HL-60 (cell line): ENCODE measurements around the gene MBLAC1. TPM values are rescaled to one million over a fixed set of nuclear protein-coding genes. Genes with fewer than 3 reads are reported as not detected.

Source experiments
- DNase-seq, 2 experiments: peaks; one replicate each; pipeline ENCODE4 v3.0.0-alpha.2; 2010 to 2020; ENCODE audit warnings: low read depth in 1 of 2, low spot score in 1 of 2
- H3K27ac ChIP-seq: fragments of 250-450 bp; sonication (Bioruptor Pico); replicated peaks from 2 replicates; pipeline ENCODE4 v1.5.1; 2020; ENCODE audit warnings: mild to moderate bottlenecking, moderate library complexity
- H3K27me3 ChIP-seq: fragments of 250-450 bp; sonication (Bioruptor Pico); 2 replicates; pipeline ENCODE4 v1.5.1; 2021; ENCODE audit warnings: mild to moderate bottlenecking, moderate library complexity; ENCODE audit not compliant: insufficient read depth, poor library complexity, severe bottlenecking
- H3K4me3 ChIP-seq: replicated peaks from 2 replicates; pipeline ENCODE4 v1.5.1; 2011; ENCODE audit warnings: mild to moderate bottlenecking, control low read depth, low read length; ENCODE audit not compliant: insufficient read depth
- GABPA ChIP-seq: IDR thresholded peaks from 2 replicates; pipeline ENCODE4 v1.6.1; 2012; ENCODE audit warnings: low read depth
- POLR2AphosphoS5 ChIP-seq: IDR thresholded peaks from 2 replicates; pipeline ENCODE4 v1.6.1; 2012; ENCODE audit warnings: low read depth
- REST ChIP-seq: IDR thresholded peaks from 2 replicates; pipeline ENCODE4 v1.6.1; 2012; ENCODE audit warnings: low read depth; ENCODE audit not compliant: insufficient replicate concordance
- SPI1 ChIP-seq: IDR thresholded peaks from 2 replicates; pipeline ENCODE4 v1.6.1; 2012; ENCODE audit warnings: low read depth, mild to moderate bottlenecking, borderline replicate concordance
- microRNA-seq: library from miRNA; unstranded; fragments of <30 nt; microRNA quantifications from one replicate; pipeline ENCODE4, GENCODE V29; 2018
- TF ChIP-seq, protein P1 (sequence below): IDR thresholded peaks from one replicate; pipeline ENCODE4 v1.5.1; 2011; ENCODE audit warnings: low read length, control low read depth, inconsistent platforms; ENCODE audit not compliant: insufficient read depth

The MBLAC1 gene

GRCh38 chr7:100176096-100177044, 49.6 kb downstream of the MBLAC1 start:
- no peak overlapping the region; the same call in 1 of the 2 replicates for H3K27ac ChIP-seq
- TF ChIP-seq GABPA (no peak), REST (no peak), POLR2AphosphoS5 (no peak), SPI1 (no peak)
- TF ChIP-seq, protein P1, sequence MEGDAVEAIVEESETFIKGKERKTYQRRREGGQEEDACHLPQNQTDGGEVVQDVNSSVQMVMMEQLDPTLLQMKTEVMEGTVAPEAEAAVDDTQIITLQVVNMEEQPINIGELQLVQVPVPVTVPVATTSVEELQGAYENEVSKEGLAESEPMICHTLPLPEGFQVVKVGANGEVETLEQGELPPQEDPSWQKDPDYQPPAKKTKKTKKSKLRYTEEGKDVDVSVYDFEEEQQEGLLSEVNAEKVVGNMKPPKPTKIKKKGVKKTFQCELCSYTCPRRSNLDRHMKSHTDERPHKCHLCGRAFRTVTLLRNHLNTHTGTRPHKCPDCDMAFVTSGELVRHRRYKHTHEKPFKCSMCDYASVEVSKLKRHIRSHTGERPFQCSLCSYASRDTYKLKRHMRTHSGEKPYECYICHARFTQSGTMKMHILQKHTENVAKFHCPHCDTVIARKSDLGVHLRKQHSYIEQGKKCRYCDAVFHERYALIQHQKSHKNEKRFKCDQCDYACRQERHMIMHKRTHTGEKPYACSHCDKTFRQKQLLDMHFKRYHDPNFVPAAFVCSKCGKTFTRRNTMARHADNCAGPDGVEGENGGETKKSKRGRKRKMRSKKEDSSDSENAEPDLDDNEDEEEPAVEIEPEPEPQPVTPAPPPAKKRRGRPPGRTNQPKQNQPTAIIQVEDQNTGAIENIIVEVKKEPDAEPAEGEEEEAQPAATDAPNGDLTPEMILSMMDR: no peak
- peaks cover 5% of the 10 kb centered on the region for H3K27me3 ChIP-seq
- peak in 1 of 2 experiments; percentile 18 for DNase-seq
- H3K4me3 ChIP-seq: peak overlapping the region; percentile 53

DNA sequence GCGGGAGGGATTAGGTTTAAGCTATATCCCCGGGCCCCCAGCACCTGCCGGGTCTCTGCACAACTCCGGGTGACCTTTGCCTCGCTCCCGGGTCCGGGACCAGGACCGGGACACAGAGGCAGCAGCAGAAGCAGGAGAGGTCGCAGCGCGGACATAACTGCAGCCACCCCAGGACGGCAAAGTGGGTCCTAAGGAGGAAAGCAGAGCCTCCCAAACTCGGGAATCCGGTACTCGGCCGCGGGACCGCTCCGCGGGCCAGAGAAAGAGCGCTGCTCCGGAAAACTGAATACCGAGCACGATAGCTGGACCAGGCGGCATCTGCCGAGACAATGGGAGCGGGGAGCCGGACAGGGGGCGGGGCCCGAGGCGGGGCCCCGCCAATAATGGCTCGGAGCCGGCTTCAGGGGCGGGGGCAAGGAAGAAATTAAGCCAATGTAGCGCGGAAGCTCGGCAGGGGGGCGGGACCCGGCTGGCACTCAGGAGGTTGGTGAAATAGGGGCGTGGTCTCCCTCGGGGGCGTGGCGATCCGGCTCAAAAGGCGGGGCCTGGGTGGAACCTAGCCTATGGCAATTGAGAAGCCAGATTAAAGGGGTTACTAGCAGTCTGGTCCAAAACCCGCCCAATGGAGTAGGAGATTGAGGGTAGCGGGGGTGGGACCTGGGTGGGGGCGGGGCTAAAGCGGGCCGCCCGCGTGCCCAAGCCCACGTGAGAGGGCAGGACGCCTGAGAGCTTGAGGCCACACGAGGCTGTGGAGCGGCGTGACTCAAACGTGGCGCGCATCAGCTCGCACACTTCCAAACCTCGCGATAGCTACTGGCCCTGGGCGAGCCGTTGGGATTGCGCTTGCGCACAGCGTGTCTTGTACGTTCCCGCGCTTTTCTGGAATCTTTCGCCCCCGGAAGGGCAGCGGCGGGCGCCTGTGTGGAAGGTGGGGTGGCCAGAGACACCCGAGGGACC, 50.6 kb downstream of the MBLAC1 start, which contains the start of the genes GPC2 and STAG3:
TSS of gene GPC2 (minus strand) at position 337 of the 957 bp plus-strand sequence. CDS start at position 155, 182 bp downstream.
TSS of gene STAG3 (plus strand) at position 874 of the 957 bp plus-strand sequence. CDS start 2,639 bp downstream, outside the sequence.
- Histone ChIP-seq H3K27ac (peak within 1 kb of the TSS; percentile 54), H3K27me3 (peaks cover under 1% of the 10 kb centered on the region), H3K4me3 (peak within 1 kb of the TSS; percentile 53)
- TF ChIP-seq REST: no peak
- no peak for TF ChIP-seq GABPA
- no peak for TF ChIP-seq SPI1
- TF ChIP-seq, protein P1: no peak
- no peak for TF ChIP-seq POLR2AphosphoS5
- peak; percentile 93 to 98 for DNase-seq

Small RNA genes lying within 50 kb of the gene (microRNA-seq; reads per million reads assigned to microRNA genes)
- gene MIR106B (15,699 reads per million, percentile 99 among the genes with 10 or more reads in this experiment), gene MIR25 (5,207 reads per million, percentile 96 among the genes with 10 or more reads in this experiment), gene MIR4658 (not detected), gene MIR93 (15,651 reads per million, percentile 99 among the genes with 10 or more reads in this experiment)
